ENCODE results near the gene GOLGA8K.
"Not testable (repeated sequence)": the region's sequence is repeated elsewhere in the genome, so short reads cannot be mapped to it uniquely, and the experiment has no call there.

The GOLGA8K gene

GRCh38 chr15:32403192-32403591 is at the start of gene GOLGA8K:
GOLGA8K (minus strand) TSS chr15:32403292; CDS start chr15:32403194, 98 bp downstream.
- DNase-seq (ENCODE audit: low read depth); H3K4me3 ChIP-seq (ENCODE audit: control insufficient read depth, low read depth, low read length): not testable (repeated sequence)

DNA sequence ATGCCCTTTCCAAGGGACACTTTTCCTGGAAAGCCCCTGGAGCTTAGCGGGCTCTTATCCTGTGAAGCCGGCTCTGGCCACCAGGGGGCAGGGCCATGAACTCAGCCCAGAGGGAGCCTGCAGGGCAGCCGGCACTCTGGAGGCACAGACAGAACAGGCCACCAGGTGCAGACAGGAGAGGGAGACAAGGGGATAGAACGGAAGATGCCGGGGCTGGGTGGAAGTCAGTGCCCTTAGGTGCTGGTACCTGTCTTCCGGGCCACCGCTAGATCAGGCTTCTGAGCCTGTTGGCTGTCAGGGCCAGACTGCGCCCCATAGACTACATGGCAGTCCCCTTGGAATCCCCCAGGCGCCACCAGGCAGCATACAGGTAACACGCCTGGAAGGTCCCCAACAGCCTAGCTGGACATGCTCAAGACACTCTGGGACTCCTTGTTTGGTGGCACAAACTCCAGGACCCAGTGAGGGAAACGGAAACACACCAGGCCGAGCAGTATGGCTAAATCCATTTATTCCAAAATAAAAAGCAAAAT is 37.4 kb upstream of the GOLGA8K start:
- DNase-seq (ENCODE audit: low read depth); H3K4me3 ChIP-seq (ENCODE audit: control insufficient read depth, low read depth, low read length): not testable (repeated sequence)

DNA sequence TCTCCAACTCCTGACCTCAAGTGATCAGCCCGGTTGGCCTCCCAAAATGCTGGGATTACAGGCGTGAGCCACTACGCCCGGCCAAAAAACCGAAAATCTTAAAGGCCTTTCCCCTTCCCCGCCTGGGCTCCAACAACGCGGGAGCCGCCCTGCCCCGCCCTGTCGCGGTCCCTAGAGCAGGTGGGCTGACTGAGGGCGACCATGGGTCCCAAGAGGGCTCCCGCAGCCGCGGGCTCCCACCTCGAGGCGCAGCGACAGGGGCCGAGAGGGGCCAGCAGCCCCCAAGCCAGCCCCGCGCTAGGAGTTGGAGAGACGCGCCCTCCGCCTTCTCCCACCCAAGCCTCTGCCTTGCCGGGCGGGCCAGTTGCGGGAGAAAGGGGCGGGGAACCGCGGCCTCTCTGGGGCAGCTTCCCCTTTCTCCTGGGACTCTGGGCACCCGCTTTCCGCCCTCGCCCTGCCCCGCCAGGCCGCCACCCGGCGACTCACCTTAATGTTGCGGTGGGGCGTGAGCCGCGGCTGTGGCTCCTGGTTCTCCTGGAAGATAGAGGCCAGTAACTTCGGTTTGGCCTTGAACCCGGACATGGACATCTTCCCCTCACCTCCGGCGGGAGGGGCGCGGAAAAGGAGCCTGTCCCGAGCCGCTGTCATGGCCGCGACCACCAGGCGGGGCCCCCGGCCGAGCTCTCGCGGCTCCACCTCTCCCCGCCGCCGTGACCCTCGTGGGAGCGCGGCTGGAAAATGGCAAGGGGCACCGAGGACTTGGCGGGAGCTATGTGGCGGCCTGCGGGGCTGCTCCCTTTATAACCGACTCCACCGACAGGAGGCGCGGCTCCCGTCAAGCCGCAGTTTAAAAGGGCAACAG is 31.2 kb upstream of the GOLGA8K start:
- DNase-seq (ENCODE audit: low read depth); H3K4me3 ChIP-seq (ENCODE audit: control insufficient read depth, low read depth, low read length): not testable (repeated sequence)

DNA sequence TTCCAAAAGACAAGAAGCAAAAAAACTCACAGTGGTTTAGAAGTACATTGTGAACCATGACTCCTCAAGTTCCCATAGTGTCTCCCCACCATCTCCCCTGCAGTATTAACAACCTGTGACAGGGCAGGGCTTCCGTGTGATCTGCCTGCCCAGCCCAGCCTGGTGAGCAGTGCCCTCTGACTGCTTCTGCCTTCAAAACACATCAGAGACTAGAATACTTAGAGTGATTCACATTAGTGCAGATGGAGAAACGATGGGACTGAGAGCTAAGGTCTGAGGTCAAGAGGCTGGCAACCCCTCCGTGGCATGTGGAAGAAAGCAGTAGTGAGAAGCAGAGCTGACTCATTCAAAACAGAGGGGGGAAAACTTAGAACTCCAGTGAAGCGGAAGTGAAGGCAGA is 24.5 kb upstream of the GOLGA8K start:
- DNase-seq (ENCODE audit: low read depth); H3K4me3 ChIP-seq (ENCODE audit: control insufficient read depth, low read depth, low read length): not testable (repeated sequence)

- not testable (repeated sequence) for H3K4me3 ChIP-seq (ENCODE audit: control insufficient read depth, low read depth, low read length); DNase-seq (ENCODE audit: low read depth)
Measured at GRCh38 chr15:32426511-32426910, 23.4 kb upstream of the GOLGA8K start.

GRCh38 chr15:32407903-32408302 is 4.8 kb upstream of the GOLGA8K start:
- not testable (repeated sequence) for H3K4me3 ChIP-seq (ENCODE audit: control insufficient read depth, low read depth, low read length); DNase-seq (ENCODE audit: low read depth)
- peak; percentile 9 for TF ChIP-seq CTCF (IDR thresholded peaks at IDR 0.05; ENCODE audit: control insufficient read depth, insufficient read depth, low read depth, low read length, missing control alignments)

DNA sequence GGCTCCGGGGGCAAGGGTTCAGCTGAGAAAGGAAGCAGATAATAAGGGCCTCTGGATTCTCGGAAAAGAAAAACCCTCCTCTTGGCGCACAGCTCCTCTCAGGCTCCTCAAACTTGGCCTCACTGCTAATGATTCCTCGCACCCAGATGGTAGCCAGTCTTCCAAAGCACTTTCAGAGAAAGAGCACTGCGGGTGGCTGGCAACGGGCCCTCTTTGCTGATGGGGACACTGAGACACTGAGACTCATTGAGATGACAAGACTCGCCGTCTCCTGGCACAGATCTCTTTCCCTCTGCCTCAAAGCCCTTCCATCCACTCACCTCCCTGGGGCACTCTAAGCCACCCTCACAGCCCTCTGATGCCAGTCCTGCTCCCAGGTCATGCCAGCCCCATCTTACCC is 6.6 kb downstream of the GOLGA8K start:
- not testable (repeated sequence) for H3K4me3 ChIP-seq (ENCODE audit: control insufficient read depth, low read depth, low read length)

GRCh38 chr15:32394745-32395144 is 8.3 kb downstream of the GOLGA8K start:
- not testable (repeated sequence) for DNase-seq (ENCODE audit: low read depth); H3K4me3 ChIP-seq (ENCODE audit: control insufficient read depth, low read depth, low read length)

More for the DNA sequence above, 6.6 kb downstream of the GOLGA8K start:
- DNase-seq (ENCODE audit: low read depth) = not testable (repeated sequence)

DNA sequence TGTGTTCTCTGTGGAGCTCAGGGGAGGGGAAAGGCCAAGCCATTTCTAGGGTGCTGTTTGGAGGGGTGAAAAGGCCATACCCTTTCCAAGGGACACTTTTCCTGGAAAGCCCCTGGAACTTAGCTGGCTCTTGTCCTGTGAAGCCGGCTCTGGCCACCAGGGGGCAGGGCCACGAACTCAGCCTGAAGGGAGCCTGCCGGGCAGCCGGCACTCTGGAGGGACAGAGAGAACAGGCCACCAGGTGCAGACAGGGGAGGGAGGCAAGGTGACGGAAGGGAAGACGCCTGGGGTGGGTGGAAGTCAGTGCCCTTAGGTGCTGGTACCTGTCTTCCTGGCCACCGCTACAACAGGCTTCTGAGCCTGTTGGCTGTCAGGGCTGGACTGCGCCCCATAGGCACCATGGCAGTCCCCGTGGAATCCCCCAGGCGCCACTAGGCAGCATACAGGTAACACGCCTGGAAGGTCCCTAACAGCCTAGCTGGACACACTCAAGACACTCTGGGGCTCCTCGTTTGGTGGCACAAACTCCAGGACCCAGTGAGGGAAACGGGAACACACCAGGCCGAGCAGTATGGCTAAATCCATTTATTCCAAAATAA is 14.9 kb downstream of the GOLGA8K start:
- not testable (repeated sequence) for DNase-seq (ENCODE audit: low read depth); H3K4me3 ChIP-seq (ENCODE audit: control insufficient read depth, low read depth, low read length)

- not testable (repeated sequence) for H3K4me3 ChIP-seq (ENCODE audit: control insufficient read depth, low read depth, low read length); DNase-seq (ENCODE audit: low read depth)
Measured at GRCh38 chr15:32385823-32386495, 17.1 kb downstream of the GOLGA8K start.

DNA sequence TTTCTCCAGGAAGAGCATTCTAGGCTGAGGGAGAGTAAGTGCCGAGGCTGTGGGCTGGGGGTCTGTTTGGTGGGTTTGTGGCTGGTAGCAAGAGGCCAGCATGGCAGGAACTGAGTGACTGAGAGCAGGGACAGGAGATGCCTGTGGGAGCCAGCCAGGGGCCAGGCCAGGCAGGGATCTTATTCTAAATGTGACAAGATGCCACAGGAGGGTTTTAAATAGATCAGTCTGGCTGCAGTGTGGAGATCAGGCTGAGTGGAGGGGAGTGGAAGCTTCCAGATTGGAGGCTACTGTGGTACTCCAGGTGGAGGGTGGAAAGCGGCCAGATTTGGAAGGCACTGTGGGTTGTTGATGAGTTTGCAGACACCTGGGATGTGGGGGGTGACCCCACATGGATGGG is 28.9 kb downstream of the GOLGA8K start:
- DNase-seq (ENCODE audit: low read depth); H3K4me3 ChIP-seq (ENCODE audit: control insufficient read depth, low read depth, low read length): not testable (repeated sequence)

- not testable (repeated sequence) for H3K4me3 ChIP-seq (ENCODE audit: control insufficient read depth, low read depth, low read length); DNase-seq (ENCODE audit: low read depth)
Measured at GRCh38 chr15:32373707-32374106, 29.4 kb downstream of the GOLGA8K start.

GRCh38 chr15:32372075-32372474 is 31.0 kb downstream of the GOLGA8K start:
- not testable (repeated sequence) for H3K4me3 ChIP-seq (ENCODE audit: control insufficient read depth, low read depth, low read length); DNase-seq (ENCODE audit: low read depth)

DNA sequence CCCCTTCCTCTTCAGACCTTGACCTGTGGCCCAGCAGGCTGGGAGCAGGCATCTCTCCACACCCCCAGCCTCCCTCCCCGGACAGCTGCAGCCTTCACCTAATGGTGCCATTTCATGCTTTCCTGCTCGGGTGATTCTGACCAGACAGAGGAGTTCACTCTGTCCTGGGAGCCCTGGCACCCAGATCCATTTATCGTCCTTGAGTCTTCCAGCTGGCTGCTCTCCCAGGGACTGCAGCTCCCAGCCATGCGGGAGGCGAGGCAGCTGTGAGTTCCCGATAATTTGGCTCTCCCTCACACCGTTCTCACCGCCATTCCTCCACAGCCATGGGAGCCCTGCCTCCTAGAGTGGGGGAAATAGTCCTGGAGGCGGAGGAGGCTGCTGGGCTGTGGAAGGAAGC is 32.6 kb downstream of the GOLGA8K start:
- not testable (repeated sequence) for H3K4me3 ChIP-seq (ENCODE audit: control insufficient read depth, low read depth, low read length)

GRCh38 chr15:32370064-32370463 is 33.0 kb downstream of the GOLGA8K start:
- DNase-seq (ENCODE audit: low read depth) = not testable (repeated sequence)

More for the DNA sequence above, 32.6 kb downstream of the GOLGA8K start:
- not testable (repeated sequence) for DNase-seq (ENCODE audit: low read depth)

GRCh38 chr15:32366492-32366891 is 36.6 kb downstream of the GOLGA8K start:
- H3K4me3 ChIP-seq (ENCODE audit: control insufficient read depth, low read depth, low read length); DNase-seq (ENCODE audit: low read depth): not testable (repeated sequence)

More at GRCh38 chr15:32370064-32370463, 33.0 kb downstream of the GOLGA8K start:
- not testable (repeated sequence) for H3K4me3 ChIP-seq (ENCODE audit: control insufficient read depth, low read depth, low read length)

GRCh38 chr15:32365955-32366354 is 37.1 kb downstream of the GOLGA8K start:
- DNase-seq (ENCODE audit: low read depth); H3K4me3 ChIP-seq (ENCODE audit: control insufficient read depth, low read depth, low read length): not testable (repeated sequence)
